Common myeloid progenitor, CD34-positive (primary cell): ENCODE data around the gene RET.

Experiments used
- CTCF ChIA-PET: fragments of 350-600 bp; sonication (Branson Sonifier 250); formaldehyde crosslinking; loops from one replicate; lab custom pipeline; 2021; ENCODE audit warnings: antibody characterized with exemption; lab: Charles Lee
- POLR2A ChIA-PET: fragments of 350-600 bp; sonication (Branson Sonifier 250); formaldehyde crosslinking; loops from one replicate; lab custom pipeline; 2021; ENCODE audit warnings: antibody characterized with exemption; lab: Charles Lee
- DNase-seq, 3 donors: peaks; one replicate each; pipeline versions ENCODE4 v3.0.0 to v3.0.0-alpha.2; 2013
- H3K27ac ChIP-seq, 2 experiments: 1 replicate in 1 of 2; 2 replicates in 1 of 2; pipeline ENCODE4 v1.7.0; 2013; ENCODE audit warnings: inconsistent platforms in 2 of 2, low read length in 2 of 2, mild to moderate bottlenecking in 2 of 2, low read depth in 1 of 2, moderate library complexity in 1 of 2; ENCODE audit not compliant: severe bottlenecking in 2 of 2, insufficient read depth in 1 of 2, poor library complexity in 1 of 2
- H3K27me3 ChIP-seq, 5 experiments: replicated peaks in 2 of 5; 1 replicate in 3 of 5; 2 replicates in 2 of 5; pipeline versions ENCODE4 v1.6.1 to v1.7.0; 2013; ENCODE audit warnings: low read length in 4 of 5, mild to moderate bottlenecking in 2 of 5, moderate library complexity in 2 of 5, inconsistent platforms in 1 of 5; ENCODE audit not compliant: insufficient read depth in 5 of 5, control insufficient read depth in 4 of 5
- H3K36me3 ChIP-seq, 4 experiments: 1 replicate in 2 of 4; 2 replicates in 2 of 4; pipeline versions ENCODE4 v1.6.1 to v1.7.0; 2013; ENCODE audit warnings: low read length in 3 of 4, control low read depth in 1 of 4, mild to moderate bottlenecking in 1 of 4; ENCODE audit not compliant: control insufficient read depth in 4 of 4, insufficient read depth in 4 of 4
- H3K4me1 ChIP-seq, 4 experiments: 1 replicate in 3 of 4; 2 replicates in 1 of 4; pipeline versions ENCODE4 v1.6.1 to v1.7.1; 2013; ENCODE audit warnings: low read length in 3 of 4, mild to moderate bottlenecking in 3 of 4, control low read depth in 1 of 4, inconsistent platforms in 1 of 4, moderate library complexity in 1 of 4; ENCODE audit not compliant: control insufficient read depth in 4 of 4, insufficient read depth in 4 of 4; ENCODE audit errors: control extremely low read depth in 1 of 4
- H3K4me3 ChIP-seq, 7 experiments: 1 replicate in 4 of 7; 2 replicates in 3 of 7; pipeline versions ENCODE4 v1.5.1 to v1.7.0; 2013; ENCODE audit warnings: mild to moderate bottlenecking in 7 of 7, low read length in 6 of 7, moderate library complexity in 6 of 7, inconsistent platforms in 2 of 7, low read depth in 2 of 7, control low read depth in 1 of 7; ENCODE audit not compliant: insufficient read depth in 4 of 7, control insufficient read depth in 1 of 7; ENCODE audit errors: extremely low read depth in 1 of 7
- H3K9me3 ChIP-seq, 5 experiments: 1 replicate in 4 of 5; 2 replicates in 1 of 5; pipeline versions ENCODE4 v1.6.1 to v1.7.1; 2013; ENCODE audit warnings: low read length in 4 of 5, mild to moderate bottlenecking in 2 of 5, inconsistent platforms in 1 of 5, low read depth in 1 of 5, moderate library complexity in 1 of 5; ENCODE audit not compliant: control insufficient read depth in 4 of 5, insufficient read depth in 2 of 5; ENCODE audit errors: control extremely low read depth in 1 of 5
- WGBS: methylation state at CpG from one replicate; pipeline ENCODE4 v1.1.5; 2013; ENCODE audit not compliant: insufficient coverage; 5-methylcytosine and 5-hydroxymethylcytosine counted together

Gene RET

GRCh38 chr10:43040482-43041256 is 36.2 kb upstream of the RET start:
- CTCF ChIA-PET, result no interaction called here
- H3K9me3 ChIP-seq, result no peaks in the 10 kb centered on the region
- no peaks in the 10 kb centered on the region for H3K36me3 ChIP-seq
- no peaks in the 10 kb centered on the region for H3K27me3 ChIP-seq
- H3K27ac ChIP-seq, result no peak overlapping the region
- no peak for DNase-seq
- peaks cover 0 to 15% (median 6%) of the 10 kb centered on the region in 4 experiments for H3K4me1 ChIP-seq
- 100% methylated on average over 4 of the region's 6 CpGs for WGBS
- POLR2A ChIA-PET, result no interaction called here
- H3K4me3 ChIP-seq, result no peak overlapping the region

GRCh38 chr10:43041422-43042342 is 35.2 kb upstream of the RET start:
- 92% methylated on average over 6 of the region's 9 CpGs for WGBS
- Histone ChIP-seq H3K9me3 (no peaks in the 10 kb centered on the region), H3K4me1 (peaks cover 0 to 14% (median 6%) of the 10 kb centered on the region in 4 experiments), H3K27ac (no peak overlapping the region), H3K4me3 (no peak overlapping the region), H3K27me3 (no peaks in the 10 kb centered on the region), H3K36me3 (no peaks in the 10 kb centered on the region)
- ChIA-PET CTCF (interaction anchor here (1.0 kb wide), 2 partner anchors 8 to 174 kb away, joined by 3 read pairs; no protein-coding TSS in a partner anchor), POLR2A (no interaction called here)
- no peak for DNase-seq

GRCh38 chr10:43042503-43043341 is 34.1 kb upstream of the RET start:
- ChIA-PET CTCF (interaction anchor here (1.0 kb wide), 1 partner anchor 9 kb away, joined by 3 read pairs; no protein-coding TSS in a partner anchor), POLR2A (no interaction called here)
- DNase-seq, result no peak
- H3K27ac ChIP-seq, result no peak overlapping the region
- H3K4me3 ChIP-seq, result no peak overlapping the region
- H3K4me1 ChIP-seq, result peaks cover 0 to 14% (median 6%) of the 10 kb centered on the region in 4 experiments
- no peaks in the 10 kb centered on the region for H3K27me3 ChIP-seq
- H3K9me3 ChIP-seq, result no peaks in the 10 kb centered on the region
- WGBS, result 93% methylated on average over 11 of the region's 12 CpGs
- H3K36me3 ChIP-seq, result no peaks in the 10 kb centered on the region

- 91% methylated on average over 9 of the region's 9 CpGs for WGBS
- Histone ChIP-seq H3K27ac (no peak overlapping the region), H3K4me3 (no peak overlapping the region), H3K9me3 (no peaks in the 10 kb centered on the region), H3K36me3 (no peaks in the 10 kb centered on the region), H3K27me3 (no peaks in the 10 kb centered on the region), H3K4me1 (peaks cover 0 to 14% (median 6%) of the 10 kb centered on the region in 4 experiments)
- POLR2A ChIA-PET, result no interaction called here
- DNase-seq, result no peak
- CTCF ChIA-PET, result no interaction called here
Observed at GRCh38 chr10:43043342-43043772, 33.5 kb upstream of the RET start.

- Histone ChIP-seq H3K4me3 (no peak overlapping the region), H3K36me3 (no peaks in the 10 kb centered on the region), H3K27ac (no peak overlapping the region), H3K9me3 (no peaks in the 10 kb centered on the region), H3K4me1 (peaks cover 0 to 14% (median 6%) of the 10 kb centered on the region in 4 experiments), H3K27me3 (no peaks in the 10 kb centered on the region)
- CTCF ChIA-PET, result interaction anchor here (0.8 kb wide), 1 partner anchor 35 kb away, joined by 3 read pairs; no protein-coding TSS in a partner anchor
- POLR2A ChIA-PET, result no interaction called here
- 91% methylated on average over 9 of the region's 9 CpGs for WGBS
- no peak for DNase-seq
Observed at GRCh38 chr10:43043773-43044447, 33.0 kb upstream of the RET start.

- Histone ChIP-seq H3K27ac (no peak overlapping the region), H3K4me3 (no peak overlapping the region), H3K36me3 (no peaks in the 10 kb centered on the region), H3K4me1 (peaks cover 0 to 14% (median 6%) of the 10 kb centered on the region in 4 experiments), H3K9me3 (no peaks in the 10 kb centered on the region), H3K27me3 (no peaks in the 10 kb centered on the region)
- POLR2A ChIA-PET, result no interaction called here
- 85% methylated on average over 5 of the region's 10 CpGs for WGBS
- DNase-seq, result no peak
- CTCF ChIA-PET, result interaction anchor here (0.8 kb wide), 1 partner anchor 34 kb away, joined by 3 read pairs; no protein-coding TSS in a partner anchor
Observed at GRCh38 chr10:43044448-43044921, 32.4 kb upstream of the RET start.
